Pancreas (tissue), 10 donors: ENCODE measurements around the gene SLIT3. TPM values are rescaled to one million over a fixed set of nuclear protein-coding genes. Genes with fewer than 3 reads are reported as not detected.

Experiments
- ATAC-seq, 4 donors: fragments of 200-7000 bp; cut with Tn5 transposase; one replicate each; pipeline versions ENCODE4 v1.8.0 to v1.9.1; 2020; ENCODE audit warnings: mild to moderate bottlenecking in 4 of 4, moderate library complexity in 4 of 4
- DNase-seq, 6 donors: peaks; one replicate each; pipeline ENCODE4 v3.0.0-alpha.2; 2020
- FAIRE-seq: peaks from 2 replicates; lab custom pipeline; 2012; peaks lifted over from hg19 to GRCh38; lab: Jason Lieb, UNC
- H3K27ac ChIP-seq, 4 donors: fragments of 200-600 bp; sonication (generic); 1 replicate in 3 of 4; 2 replicates in 1 of 4; pipeline versions ENCODE4 v1.5.0 to v1.8.0; 2020
- H3K27me3 ChIP-seq, 4 donors: fragments of 200-600 bp; one replicate each; pipeline ENCODE4 v1.8.0; 2021
- H3K36me3 ChIP-seq, 3 donors: fragments of 200-600 bp; sonication (generic) in 1 of 3; one replicate each; pipeline versions ENCODE4 v1.5.0 to v1.8.0; 2020 to 2021
- H3K4me1 ChIP-seq, 3 donors: fragments of 200-600 bp; one replicate each; pipeline ENCODE4 v1.8.0; 2021
- H3K4me3 ChIP-seq, 4 donors: fragments of 200-600 bp; sonication (generic) in 2 of 4; one replicate each; pipeline versions ENCODE4 v1.5.0 to v1.8.0; 2020 to 2021
- H3K9me3 ChIP-seq, 4 donors: fragments of 200-600 bp; one replicate each; pipeline ENCODE4 v1.8.0; 2021
- CTCF ChIP-seq, 4 donors: fragments of 200-600 bp; sonication (generic) in 3 of 4; IDR thresholded peaks; one replicate each; pipeline versions ENCODE4 v1.5.0 to v1.8.0; 2021; ENCODE audit warnings: antibody characterized with exemption in 4 of 4
- WGBS, 2 donors: extraction: QIAGEN DNeasy Blood & Tissue Kit; methylation state at CpG; one replicate each; pipeline ENCODE4 v1.1.7; 2013; 5-methylcytosine and 5-hydroxymethylcytosine counted together
- intact Hi-C, 3 donors: fragments of 100-400 bp; cut with DNase I; formaldehyde crosslinking; loops; one replicate each; pipeline versions ENCODE4 v1.11.1 to v1.14.2; 2022
- polyA plus RNA-seq, 2 donors: library from polyadenylated mRNA; stranded (reverse); fragments of 200-250 nt; gene quantifications; one replicate each; pipeline ENCODE4 v1.2.3, GENCODE V29; 2013
- total RNA-seq, 6 donors: library from RNA; stranded (reverse); fragmentation: NEBNext Ultra II Directional in 4 of 6; extraction: Animal tissue kit (Norgen Biotek cat#: 25700) in 4 of 6; gene quantifications; one replicate each; pipeline versions ENCODE4 v1.2.1 to v1.2.4, GENCODE V29; 2021 to 2023
- donor health status: healthy with polysubstance abuse.
- donor health status: DM: no; HTN: no; CAD: no; lungs with moderate emphysema.
- donor health status: DM: no; HTN: no; CAD: no.
- donor health status: control.
- donor health status: control.
- donor health status: Bipolar disorder and iron deficiency.
- donor health status: DM: yes; HTN: yes; CAD: no.
- donor health status: DM: no; HTN: no; CAD: no.
- donor health status: DM: no; HTN: no; CAD: no.
- donor health status: DM: yes; HTN: yes; CAD: no.

The SLIT3 gene
- total and polyA plus RNA-seq, 8 donors, result 1.1 to 11.4 (median 2.1) TPM

GRCh38 chr5:169074839-169075238, 226.1 kb downstream of the SLIT3 start:
- TF ChIP-seq CTCF (IDR thresholded peaks at IDR 0.05), result no peak
- ATAC-seq, result no peak
- Histone ChIP-seq H3K27ac (no peak overlapping the region), H3K9me3 (no peaks in the 10 kb centered on the region), H3K4me3 (no peak overlapping the region), H3K27me3 (no peaks in the 10 kb centered on the region), H3K4me1 (no peaks in the 10 kb centered on the region), H3K36me3 (no peaks in the 10 kb centered on the region)
- DNase-seq, result no peak
- WGBS, 2 donors, result 83 to 84% methylated on average over 3 of the region's 3 CpGs
- FAIRE-seq, result no peak
- intact Hi-C loops, result no loop called here

GRCh38 chr5:169072233-169072632, 228.7 kb downstream of the SLIT3 start:
- FAIRE-seq, result no peak
- intact Hi-C loops, result no loop called here
- ATAC-seq, result no peak
- no peak for DNase-seq
- Histone ChIP-seq H3K27ac (no peak overlapping the region), H3K4me1 (no peaks in the 10 kb centered on the region), H3K9me3 (no peaks in the 10 kb centered on the region), H3K4me3 (no peak overlapping the region), H3K27me3 (no peaks in the 10 kb centered on the region), H3K36me3 (no peaks in the 10 kb centered on the region)
- no peak for TF ChIP-seq CTCF (IDR thresholded peaks at IDR 0.05)

GRCh38 chr5:169070413-169070812, 230.5 kb downstream of the SLIT3 start:
- TF ChIP-seq CTCF (IDR thresholded peaks at IDR 0.05), result no peak
- FAIRE-seq, result no peak
- intact Hi-C loops, result no loop called here
- peak in 2 of 4 donors; percentile 27 to 54 for ATAC-seq
- Histone ChIP-seq H3K4me1 (no peaks in the 10 kb centered on the region), H3K27ac (no peak overlapping the region), H3K27me3 (no peaks in the 10 kb centered on the region), H3K9me3 (no peaks in the 10 kb centered on the region), H3K4me3 (no peak overlapping the region), H3K36me3 (no peaks in the 10 kb centered on the region)
- 4 to 8% methylated on average over 4 of the region's 4 CpGs for WGBS, 2 donors
- DNase-seq, result no peak

GRCh38 chr5:169067751-169068173, 233.2 kb downstream of the SLIT3 start:
- WGBS, 2 donors, result 69 to 70% methylated on average over 2 of the region's 2 CpGs
- H3K27me3 ChIP-seq, result no peaks in the 10 kb centered on the region
- no peak overlapping the region for H3K4me3 ChIP-seq
- intact Hi-C loops, result no loop called here
- H3K36me3 ChIP-seq, result no peaks in the 10 kb centered on the region
- ATAC-seq (no peak), FAIRE-seq (no peak), DNase-seq (no peak)
- no peaks in the 10 kb centered on the region for H3K4me1 ChIP-seq
- no peaks in the 10 kb centered on the region for H3K9me3 ChIP-seq
- no peak for TF ChIP-seq CTCF (IDR thresholded peaks at IDR 0.05)
- no peak overlapping the region for H3K27ac ChIP-seq

GRCh38 chr5:169065400-169065799, 235.5 kb downstream of the SLIT3 start:
- H3K4me1 ChIP-seq, result no peaks in the 10 kb centered on the region
- DNase-seq, result no peak
- no peak for TF ChIP-seq CTCF (IDR thresholded peaks at IDR 0.05)
- no peak for FAIRE-seq
- 52 to 72% methylated on average over 5 of the region's 5 CpGs for WGBS, 2 donors
- H3K27ac ChIP-seq, result no peak overlapping the region
- intact Hi-C loops, result no loop called here
- ATAC-seq, result no peak
- H3K9me3 ChIP-seq, result no peaks in the 10 kb centered on the region
- H3K4me3 ChIP-seq, result no peak overlapping the region
- no peaks in the 10 kb centered on the region for H3K27me3 ChIP-seq
- no peaks in the 10 kb centered on the region for H3K36me3 ChIP-seq
